Measurements from ENCODE around the gene ACOD1.

GRCh38 chr13:76904507-76904906 lies 43.8 kb upstream of the ACOD1 start:
- no peak for TF ChIP-seq SRF (IDR thresholded peaks at IDR 0.05; ENCODE audit: low read depth in 2 of 2, low read length in 2 of 2)
- TF ChIP-seq CTCF (IDR thresholded peaks at IDR 0.05 in 2 of 3, conservative IDR thresholded peaks at IDR 0.05 in 1 of 3; ENCODE audit: control insufficient read depth in 2 of 3, extremely low read depth in 1 of 3, insufficient read depth in 1 of 3, low read depth in 3 of 3, low read length in 3 of 3), result no peak
- TF ChIP-seq HSF1 (IDR thresholded peaks at IDR 0.05; ENCODE audit: low read depth, low read length), result no peak
- no peak for TF ChIP-seq MEF2B (IDR thresholded peaks at IDR 0.05; ENCODE audit: partially characterized antibody, poor library complexity, severe bottlenecking)
- TF ChIP-seq POLR2AphosphoS5 (IDR thresholded peaks at IDR 0.05; ENCODE audit: low read length), result no peak
- TF ChIP-seq IRF4 (IDR thresholded peaks at IDR 0.05; ENCODE audit: low read depth, low read length), result no peak
- no peak for TF ChIP-seq EZH2 (IDR thresholded peaks at IDR 0.05; ENCODE audit: borderline replicate concordance, control insufficient read depth, low read depth, low read length)
- no peak for TF ChIP-seq NR2C1 (IDR thresholded peaks at IDR 0.05)
- TF ChIP-seq POLR2A (IDR thresholded peaks at IDR 0.05; ENCODE audit: low read depth, low read length), result no peak
- TF ChIP-seq SIN3A (IDR thresholded peaks at IDR 0.05; ENCODE audit: low read depth, low read length), result no peak

All from GM12878 (cell line).